ENCODE results near the gene ITGB7. TPM values are rescaled to one million over a fixed set of nuclear protein-coding genes. Genes with fewer than 3 reads are reported as not detected.
A peak's percentile ranks its signal among the peaks of the same experiment; 100 is the strongest.

The ITGB7 gene
- polyA plus RNA-seq, 3 donors = 24.1 to 33.1 (median 28.4) TPM

- Histone ChIP-seq H3K4me2 (replicated peaks; ENCODE audit: extremely low read depth, low read length, poor library complexity, severe bottlenecking) (no peak overlapping the region), H3K9ac (ENCODE audit: insufficient read depth, low read length, poor library complexity, severe bottlenecking) (no peak overlapping the region), H3K9me3 (replicated peaks in 1 of 2; ENCODE audit: control insufficient read depth in 1 of 2, insufficient read depth in 1 of 2, low read length in 2 of 2) (no peaks in the 10 kb centered on the region), H2AFZ (ENCODE audit: insufficient read depth, low read depth, low read length, poor library complexity, severe bottlenecking) (no peak overlapping the region), H3K4me1 (ENCODE audit: control insufficient read depth in 1 of 2, insufficient read depth in 2 of 2, low read length in 2 of 2) (peaks cover 29 to 38% of the 10 kb centered on the region in 2 donors), H3K27ac (ENCODE audit: low read depth in 1 of 2, low read length in 2 of 2) (no peak overlapping the region), H4K20me1 (ENCODE audit: insufficient read depth, low read length) (no peaks in the 10 kb centered on the region), H3K27me3 (ENCODE audit: control insufficient read depth in 2 of 2, insufficient read depth in 2 of 2, low read length in 2 of 2) (peaks cover 0 to 8% of the 10 kb centered on the region in 2 donors), H3K36me3 (replicated peaks in 1 of 2; ENCODE audit: control insufficient read depth in 1 of 2, insufficient read depth in 2 of 2, low read length in 2 of 2) (no peaks in the 10 kb centered on the region), H3K79me2 (ENCODE audit: insufficient read depth, low read length) (no peaks in the 10 kb centered on the region), H3K4me3 (replicated peaks in 1 of 3; ENCODE audit: low read depth in 2 of 3, low read length in 3 of 3) (no peak overlapping the region)
- intact Hi-C loops (cut with micrococcal nuclease) = no loop called here
- Mint-ChIP-seq H3K36me3 (peaks cover 0 to 7% of the 10 kb centered on the region in 2 donors), H3K27me3 (ENCODE audit: low read depth in 3 of 3) (peaks cover 29 to 42% (median 31%) of the 10 kb centered on the region in 3 donors), H3K4me1 (peaks cover 39% of the 10 kb centered on the region), H3K27ac (no peak overlapping the region), H3K9me3 (peaks cover 0 to 2% (median 0%) of the 10 kb centered on the region in 7 donors), H3K4me3 (no peak overlapping the region)
- 90% methylated on average over 2 of the region's 4 CpGs for WGBS (ENCODE audit: insufficient coverage)
- DNase-seq = no peak
- TF ChIP-seq CTCF (IDR thresholded peaks at IDR 0.05) = no peak
Measured at GRCh38 chr12:53226815-53227214, 19.8 kb upstream of the ITGB7 start.

GRCh38 chr12:53225635-53226424 lies 18.8 kb upstream of the ITGB7 start:
- no peak for DNase-seq
- no CpG with 5 or more reads among the region's 10 CpGs for WGBS (ENCODE audit: insufficient coverage)
- Histone ChIP-seq H4K20me1 (ENCODE audit: insufficient read depth, low read length) (no peaks in the 10 kb centered on the region), H3K79me2 (ENCODE audit: insufficient read depth, low read length) (no peaks in the 10 kb centered on the region), H3K27me3 (ENCODE audit: control insufficient read depth in 2 of 2, insufficient read depth in 2 of 2, low read length in 2 of 2) (no peaks in the 10 kb centered on the region), H3K36me3 (replicated peaks in 1 of 2; ENCODE audit: control insufficient read depth in 1 of 2, insufficient read depth in 2 of 2, low read length in 2 of 2) (no peaks in the 10 kb centered on the region), H3K4me2 (replicated peaks; ENCODE audit: extremely low read depth, low read length, poor library complexity, severe bottlenecking) (no peak overlapping the region), H3K4me3 (replicated peaks in 1 of 3; ENCODE audit: low read depth in 2 of 3, low read length in 3 of 3) (no peak overlapping the region), H3K27ac (ENCODE audit: low read depth in 1 of 2, low read length in 2 of 2) (no peak overlapping the region), H3K4me1 (ENCODE audit: control insufficient read depth in 1 of 2, insufficient read depth in 2 of 2, low read length in 2 of 2) (peaks cover 28 to 37% of the 10 kb centered on the region in 2 donors), H3K9ac (ENCODE audit: insufficient read depth, low read length, poor library complexity, severe bottlenecking) (no peak overlapping the region), H3K9me3 (replicated peaks in 1 of 2; ENCODE audit: control insufficient read depth in 1 of 2, insufficient read depth in 1 of 2, low read length in 2 of 2) (no peaks in the 10 kb centered on the region), H2AFZ (ENCODE audit: insufficient read depth, low read depth, low read length, poor library complexity, severe bottlenecking) (no peak overlapping the region)
- Mint-ChIP-seq H3K36me3 (peaks cover 0 to 7% of the 10 kb centered on the region in 2 donors), H3K27ac (no peak overlapping the region), H3K9me3 (peaks cover 0 to 2% (median 0%) of the 10 kb centered on the region in 7 donors), H3K4me3 (peak overlapping the region in 1 of 2 donors; percentile 2), H3K4me1 (peaks cover 39% of the 10 kb centered on the region), H3K27me3 (ENCODE audit: low read depth in 3 of 3) (peaks cover 21 to 32% (median 23%) of the 10 kb centered on the region in 3 donors)
- intact Hi-C loops (cut with micrococcal nuclease) = no loop called here
- TF ChIP-seq CTCF (IDR thresholded peaks at IDR 0.05) = no peak

Data from CD14-positive monocyte (primary cell).